ENCODE measurements around the gene PIK3R6.

DNA sequence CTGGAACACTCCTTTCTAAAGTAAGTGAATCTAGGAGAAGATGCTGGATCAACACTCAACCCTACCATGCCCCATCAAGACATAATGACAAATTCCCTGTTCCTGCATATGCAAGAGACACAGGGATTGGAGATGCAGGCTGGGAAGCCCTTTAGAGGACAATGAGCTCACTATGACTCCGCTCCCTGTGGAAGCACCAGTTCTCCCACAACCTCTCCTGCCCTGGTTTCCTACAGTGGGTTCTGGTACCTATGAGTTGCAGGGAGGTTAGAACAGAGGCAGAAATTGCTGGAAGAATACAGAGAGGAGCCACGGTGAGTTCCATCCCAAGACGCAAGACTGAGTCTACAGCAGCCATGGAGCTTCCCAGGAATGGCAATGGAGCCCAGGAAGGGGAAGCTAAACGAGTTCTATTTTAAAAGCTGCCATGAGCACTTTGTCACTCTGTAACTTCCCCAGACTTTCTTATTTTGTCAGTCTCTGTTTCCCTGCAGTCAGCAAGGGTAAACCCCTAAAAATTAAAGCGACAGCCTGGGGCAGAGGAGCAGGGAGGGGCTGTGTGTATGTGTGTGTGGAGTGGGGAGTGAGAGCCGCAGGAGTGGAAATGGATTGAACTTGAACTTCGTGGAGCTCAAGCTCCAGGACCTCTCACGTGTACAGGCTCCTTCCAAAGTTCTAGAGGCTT lies 42.3 kb upstream of the PIK3R6 start:
- TF ChIP-seq, protein P1, sequence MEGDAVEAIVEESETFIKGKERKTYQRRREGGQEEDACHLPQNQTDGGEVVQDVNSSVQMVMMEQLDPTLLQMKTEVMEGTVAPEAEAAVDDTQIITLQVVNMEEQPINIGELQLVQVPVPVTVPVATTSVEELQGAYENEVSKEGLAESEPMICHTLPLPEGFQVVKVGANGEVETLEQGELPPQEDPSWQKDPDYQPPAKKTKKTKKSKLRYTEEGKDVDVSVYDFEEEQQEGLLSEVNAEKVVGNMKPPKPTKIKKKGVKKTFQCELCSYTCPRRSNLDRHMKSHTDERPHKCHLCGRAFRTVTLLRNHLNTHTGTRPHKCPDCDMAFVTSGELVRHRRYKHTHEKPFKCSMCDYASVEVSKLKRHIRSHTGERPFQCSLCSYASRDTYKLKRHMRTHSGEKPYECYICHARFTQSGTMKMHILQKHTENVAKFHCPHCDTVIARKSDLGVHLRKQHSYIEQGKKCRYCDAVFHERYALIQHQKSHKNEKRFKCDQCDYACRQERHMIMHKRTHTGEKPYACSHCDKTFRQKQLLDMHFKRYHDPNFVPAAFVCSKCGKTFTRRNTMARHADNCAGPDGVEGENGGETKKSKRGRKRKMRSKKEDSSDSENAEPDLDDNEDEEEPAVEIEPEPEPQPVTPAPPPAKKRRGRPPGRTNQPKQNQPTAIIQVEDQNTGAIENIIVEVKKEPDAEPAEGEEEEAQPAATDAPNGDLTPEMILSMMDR (conservative IDR thresholded peaks at IDR 0.05; ENCODE audit: low read depth in 2 of 2), result no peak
- TF ChIP-seq, protein P2, sequence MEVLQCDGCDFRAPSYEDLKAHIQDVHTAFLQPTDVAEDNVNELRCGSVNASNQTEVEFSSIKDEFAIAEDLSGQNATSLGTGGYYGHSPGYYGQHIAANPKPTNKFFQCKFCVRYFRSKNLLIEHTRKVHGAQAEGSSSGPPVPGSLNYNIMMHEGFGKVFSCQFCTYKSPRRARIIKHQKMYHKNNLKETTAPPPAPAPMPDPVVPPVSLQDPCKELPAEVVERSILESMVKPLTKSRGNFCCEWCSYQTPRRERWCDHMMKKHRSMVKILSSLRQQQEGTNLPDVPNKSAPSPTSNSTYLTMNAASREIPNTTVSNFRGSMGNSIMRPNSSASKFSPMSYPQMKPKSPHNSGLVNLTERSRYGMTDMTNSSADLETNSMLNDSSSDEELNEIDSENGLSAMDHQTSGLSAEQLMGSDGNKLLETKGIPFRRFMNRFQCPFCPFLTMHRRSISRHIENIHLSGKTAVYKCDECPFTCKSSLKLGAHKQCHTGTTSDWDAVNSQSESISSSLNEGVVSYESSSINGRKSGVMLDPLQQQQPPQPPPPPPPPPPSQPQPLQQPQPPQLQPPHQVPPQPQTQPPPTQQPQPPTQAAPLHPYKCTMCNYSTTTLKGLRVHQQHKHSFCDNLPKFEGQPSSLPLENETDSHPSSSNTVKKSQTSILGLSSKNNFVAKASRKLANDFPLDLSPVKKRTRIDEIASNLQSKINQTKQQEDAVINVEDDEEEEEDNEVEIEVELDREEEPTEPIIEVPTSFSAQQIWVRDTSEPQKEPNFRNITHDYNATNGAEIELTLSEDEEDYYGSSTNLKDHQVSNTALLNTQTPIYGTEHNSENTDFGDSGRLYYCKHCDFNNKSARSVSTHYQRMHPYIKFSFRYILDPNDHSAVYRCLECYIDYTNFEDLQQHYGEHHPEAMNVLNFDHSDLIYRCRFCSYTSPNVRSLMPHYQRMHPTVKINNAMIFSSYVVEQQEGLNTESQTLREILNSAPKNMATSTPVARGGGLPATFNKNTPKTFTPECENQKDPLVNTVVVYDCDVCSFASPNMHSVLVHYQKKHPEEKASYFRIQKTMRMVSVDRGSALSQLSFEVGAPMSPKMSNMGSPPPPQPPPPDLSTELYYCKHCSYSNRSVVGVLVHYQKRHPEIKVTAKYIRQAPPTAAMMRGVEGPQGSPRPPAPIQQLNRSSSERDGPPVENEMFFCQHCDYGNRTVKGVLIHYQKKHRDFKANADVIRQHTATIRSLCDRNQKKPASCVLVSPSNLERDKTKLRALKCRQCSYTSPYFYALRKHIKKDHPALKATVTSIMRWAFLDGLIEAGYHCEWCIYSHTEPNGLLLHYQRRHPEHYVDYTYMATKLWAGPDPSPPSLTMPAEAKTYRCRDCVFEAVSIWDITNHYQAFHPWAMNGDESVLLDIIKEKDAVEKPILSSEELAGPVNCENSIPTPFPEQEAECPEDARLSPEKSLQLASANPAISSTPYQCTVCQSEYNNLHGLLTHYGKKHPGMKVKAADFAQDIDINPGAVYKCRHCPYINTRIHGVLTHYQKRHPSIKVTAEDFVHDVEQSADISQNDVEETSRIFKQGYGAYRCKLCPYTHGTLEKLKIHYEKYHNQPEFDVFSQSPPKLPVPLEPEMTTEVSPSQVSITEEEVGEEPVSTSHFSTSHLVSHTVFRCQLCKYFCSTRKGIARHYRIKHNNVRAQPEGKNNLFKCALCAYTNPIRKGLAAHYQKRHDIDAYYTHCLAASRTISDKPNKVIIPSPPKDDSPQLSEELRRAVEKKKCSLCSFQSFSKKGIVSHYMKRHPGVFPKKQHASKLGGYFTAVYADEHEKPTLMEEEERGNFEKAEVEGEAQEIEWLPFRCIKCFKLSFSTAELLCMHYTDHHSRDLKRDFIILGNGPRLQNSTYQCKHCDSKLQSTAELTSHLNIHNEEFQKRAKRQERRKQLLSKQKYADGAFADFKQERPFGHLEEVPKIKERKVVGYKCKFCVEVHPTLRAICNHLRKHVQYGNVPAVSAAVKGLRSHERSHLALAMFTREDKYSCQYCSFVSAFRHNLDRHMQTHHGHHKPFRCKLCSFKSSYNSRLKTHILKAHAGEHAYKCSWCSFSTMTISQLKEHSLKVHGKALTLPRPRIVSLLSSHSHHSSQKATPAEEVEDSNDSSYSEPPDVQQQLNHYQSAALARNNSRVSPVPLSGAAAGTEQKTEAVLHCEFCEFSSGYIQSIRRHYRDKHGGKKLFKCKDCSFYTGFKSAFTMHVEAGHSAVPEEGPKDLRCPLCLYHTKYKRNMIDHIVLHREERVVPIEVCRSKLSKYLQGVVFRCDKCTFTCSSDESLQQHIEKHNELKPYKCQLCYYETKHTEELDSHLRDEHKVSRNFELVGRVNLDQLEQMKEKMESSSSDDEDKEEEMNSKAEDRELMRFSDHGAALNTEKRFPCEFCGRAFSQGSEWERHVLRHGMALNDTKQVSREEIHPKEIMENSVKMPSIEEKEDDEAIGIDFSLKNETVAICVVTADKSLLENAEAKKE (CRISPR knock-in tag; IDR thresholded peaks at IDR 0.05), result no peak
- no peak for TF ChIP-seq ZNF114 (CRISPR knock-in tag; IDR thresholded peaks at IDR 0.05)
- TF ChIP-seq EZH2 (IDR thresholded peaks at IDR 0.05; ENCODE audit: low read depth, unreplicated experiment), result no peak
- TF ChIP-seq, protein P3, sequence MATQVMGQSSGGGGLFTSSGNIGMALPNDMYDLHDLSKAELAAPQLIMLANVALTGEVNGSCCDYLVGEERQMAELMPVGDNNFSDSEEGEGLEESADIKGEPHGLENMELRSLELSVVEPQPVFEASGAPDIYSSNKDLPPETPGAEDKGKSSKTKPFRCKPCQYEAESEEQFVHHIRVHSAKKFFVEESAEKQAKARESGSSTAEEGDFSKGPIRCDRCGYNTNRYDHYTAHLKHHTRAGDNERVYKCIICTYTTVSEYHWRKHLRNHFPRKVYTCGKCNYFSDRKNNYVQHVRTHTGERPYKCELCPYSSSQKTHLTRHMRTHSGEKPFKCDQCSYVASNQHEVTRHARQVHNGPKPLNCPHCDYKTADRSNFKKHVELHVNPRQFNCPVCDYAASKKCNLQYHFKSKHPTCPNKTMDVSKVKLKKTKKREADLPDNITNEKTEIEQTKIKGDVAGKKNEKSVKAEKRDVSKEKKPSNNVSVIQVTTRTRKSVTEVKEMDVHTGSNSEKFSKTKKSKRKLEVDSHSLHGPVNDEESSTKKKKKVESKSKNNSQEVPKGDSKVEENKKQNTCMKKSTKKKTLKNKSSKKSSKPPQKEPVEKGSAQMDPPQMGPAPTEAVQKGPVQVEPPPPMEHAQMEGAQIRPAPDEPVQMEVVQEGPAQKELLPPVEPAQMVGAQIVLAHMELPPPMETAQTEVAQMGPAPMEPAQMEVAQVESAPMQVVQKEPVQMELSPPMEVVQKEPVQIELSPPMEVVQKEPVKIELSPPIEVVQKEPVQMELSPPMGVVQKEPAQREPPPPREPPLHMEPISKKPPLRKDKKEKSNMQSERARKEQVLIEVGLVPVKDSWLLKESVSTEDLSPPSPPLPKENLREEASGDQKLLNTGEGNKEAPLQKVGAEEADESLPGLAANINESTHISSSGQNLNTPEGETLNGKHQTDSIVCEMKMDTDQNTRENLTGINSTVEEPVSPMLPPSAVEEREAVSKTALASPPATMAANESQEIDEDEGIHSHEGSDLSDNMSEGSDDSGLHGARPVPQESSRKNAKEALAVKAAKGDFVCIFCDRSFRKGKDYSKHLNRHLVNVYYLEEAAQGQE (IDR thresholded peaks at IDR 0.05; ENCODE audit: unreplicated experiment), result no peak
- TF ChIP-seq, protein P4, sequence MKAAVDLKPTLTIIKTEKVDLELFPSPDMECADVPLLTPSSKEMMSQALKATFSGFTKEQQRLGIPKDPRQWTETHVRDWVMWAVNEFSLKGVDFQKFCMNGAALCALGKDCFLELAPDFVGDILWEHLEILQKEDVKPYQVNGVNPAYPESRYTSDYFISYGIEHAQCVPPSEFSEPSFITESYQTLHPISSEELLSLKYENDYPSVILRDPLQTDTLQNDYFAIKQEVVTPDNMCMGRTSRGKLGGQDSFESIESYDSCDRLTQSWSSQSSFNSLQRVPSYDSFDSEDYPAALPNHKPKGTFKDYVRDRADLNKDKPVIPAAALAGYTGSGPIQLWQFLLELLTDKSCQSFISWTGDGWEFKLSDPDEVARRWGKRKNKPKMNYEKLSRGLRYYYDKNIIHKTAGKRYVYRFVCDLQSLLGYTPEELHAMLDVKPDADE (IDR thresholded peaks at IDR 0.05), result no peak
- TF ChIP-seq CREB1 (CRISPR knock-in tag; IDR thresholded peaks at IDR 0.05; ENCODE audit: low read depth), result no peak
- TF ChIP-seq POLR2AphosphoS5 (IDR thresholded peaks at IDR 0.05; ENCODE audit: low read depth), result no peak
